ENCODE measurements around the gene OCSTAMP. TPM values are rescaled to one million over a fixed set of nuclear protein-coding genes. Genes with fewer than 3 reads are reported as not detected.

The OCSTAMP gene
- total and polyA plus RNA-seq, 2 donors (not counting 3 experiments of a cell fraction or from before 2014, with no cell fraction given), result not detected

GRCh38 chr20:46494077-46494476, 56.4 kb downstream of the OCSTAMP start:
- ChIA-PET POLR2A (no interaction called here), CTCF (interaction anchor here (1.3 kb wide), 1 partner anchor 9 kb away, joined by 5 read pairs; no protein-coding TSS in a partner anchor)
- intact Hi-C loops (cut with micrococcal nuclease) (no loop called here), dilution Hi-C loops (cut with MboI; ENCODE audit: extremely low pct_ligation_motif_present, low sequenced_read_pairs) (no loop called here)
- no peak overlapping the region for H3K4me2 ChIP-seq (ENCODE audit: insufficient read depth, low read length)
- no peak overlapping the region for H2AFZ ChIP-seq (ENCODE audit: low read depth, low read length)
- no peaks in the 10 kb centered on the region for H3K4me1 ChIP-seq (ENCODE audit: control insufficient read depth, extremely low read depth, insufficient read depth, low read length)
- no peaks in the 10 kb centered on the region for H4K20me1 ChIP-seq (replicated peaks; ENCODE audit: control insufficient read depth, extremely low read depth, insufficient read depth, low read length)
- no peaks in the 10 kb centered on the region for H3K36me3 ChIP-seq (ENCODE audit: control insufficient read depth in 2 of 2, extremely low read depth in 1 of 2, insufficient read depth in 2 of 2, low read length in 2 of 2)
- no peak overlapping the region for H3K27ac ChIP-seq (ENCODE audit: insufficient read depth, low read depth, low read length)
- H3K79me2 ChIP-seq (ENCODE audit: control insufficient read depth, insufficient read depth, low read length), result no peaks in the 10 kb centered on the region
- TF ChIP-seq GATA2 (IDR thresholded peaks at IDR 0.05; ENCODE audit: insufficient read depth, insufficient read length, low read depth, low read length) (no peak), CTCF (IDR thresholded peaks at IDR 0.05; ENCODE audit: extremely low read depth in 1 of 2, insufficient read depth in 1 of 2, low read depth in 1 of 2, low read length in 2 of 2) (no peak), MYC (IDR thresholded peaks at IDR 0.05; ENCODE audit: low read depth, low read length) (no peak), MAX (IDR thresholded peaks at IDR 0.05; ENCODE audit: insufficient read depth, insufficient read length) (no peak), FOS (IDR thresholded peaks at IDR 0.05; ENCODE audit: borderline replicate concordance, insufficient read depth, low read length) (no peak), POLR2A (IDR thresholded peaks at IDR 0.05; ENCODE audit: low read depth, low read length) (no peak), POLR2AphosphoS5 (IDR thresholded peaks at IDR 0.05; ENCODE audit: insufficient read depth, low read depth, low read length) (no peak), JUN (IDR thresholded peaks at IDR 0.05; ENCODE audit: borderline replicate concordance, insufficient read depth, insufficient read length, low read depth) (no peak), EZH2 (IDR thresholded peaks at IDR 0.05; ENCODE audit: borderline replicate concordance, low read depth, low read length, severe bottlenecking) (no peak)
- H3K9me3 ChIP-seq (replicated peaks; ENCODE audit: control insufficient read depth, insufficient read depth, low read length), result no peaks in the 10 kb centered on the region
- no peak overlapping the region for H3K4me3 ChIP-seq (replicated peaks in 1 of 3; ENCODE audit: insufficient read depth in 1 of 3, low read depth in 1 of 3, low read length in 3 of 3)
- BruUV-seq (replicated peaks), result no TSS peak
- DNase-seq (ENCODE audit: low read depth, low spot score) (no peak), FAIRE-seq (no peak)
- H3K9ac ChIP-seq (replicated peaks; ENCODE audit: extremely low read depth, insufficient read depth, low read length), result no peak overlapping the region
- H3K27me3 ChIP-seq (ENCODE audit: control insufficient read depth in 2 of 2, insufficient read depth in 2 of 2, low read length in 2 of 2), result no peaks in the 10 kb centered on the region
- H3K9me1 ChIP-seq (replicated peaks; ENCODE audit: control insufficient read depth, extremely low read depth, insufficient read depth, low read length), result no peaks in the 10 kb centered on the region

Data from endothelial cell of umbilical vein (primary cell).